HG03175 (cell line): ENCODE data around the gene MYO5B.

Experiments
- ATAC-seq: cut with Tn5 transposase; IDR thresholded peaks from one replicate; pipeline ENCODE4 v1.9.1; 2021; ENCODE audit warnings: mild to moderate bottlenecking, moderate library complexity; ENCODE audit not compliant: unreplicated experiment

The MYO5B gene

DNA sequence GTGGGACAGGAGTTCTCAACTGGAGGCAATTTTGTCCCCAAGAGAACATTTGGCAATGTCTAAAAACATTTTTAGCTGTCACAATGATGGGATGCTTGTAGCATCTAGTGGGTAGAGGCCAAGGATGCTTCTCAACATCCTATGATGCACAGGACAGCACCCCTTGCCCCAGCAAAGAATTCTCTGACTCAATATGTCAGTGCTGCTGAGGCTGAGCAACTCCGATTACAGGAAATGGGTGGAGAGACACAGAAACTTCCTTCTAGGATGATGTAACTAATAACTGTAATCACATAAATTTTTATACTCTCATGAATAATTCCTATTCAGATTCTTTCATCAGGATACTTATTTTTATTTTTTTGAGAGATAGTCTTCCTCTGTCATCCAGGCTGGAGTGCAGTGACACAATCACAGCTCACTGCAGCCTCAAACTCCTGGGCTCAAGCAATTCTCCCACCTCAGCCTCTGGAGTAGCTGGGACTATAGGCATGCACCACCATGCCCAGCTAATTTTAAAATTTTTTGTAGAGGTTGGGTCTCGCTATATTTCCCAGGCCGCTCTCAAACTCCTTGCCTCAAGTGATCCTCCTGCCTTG lies 261.3 kb downstream of the MYO5B start:
- no peak for ATAC-seq

DNA sequence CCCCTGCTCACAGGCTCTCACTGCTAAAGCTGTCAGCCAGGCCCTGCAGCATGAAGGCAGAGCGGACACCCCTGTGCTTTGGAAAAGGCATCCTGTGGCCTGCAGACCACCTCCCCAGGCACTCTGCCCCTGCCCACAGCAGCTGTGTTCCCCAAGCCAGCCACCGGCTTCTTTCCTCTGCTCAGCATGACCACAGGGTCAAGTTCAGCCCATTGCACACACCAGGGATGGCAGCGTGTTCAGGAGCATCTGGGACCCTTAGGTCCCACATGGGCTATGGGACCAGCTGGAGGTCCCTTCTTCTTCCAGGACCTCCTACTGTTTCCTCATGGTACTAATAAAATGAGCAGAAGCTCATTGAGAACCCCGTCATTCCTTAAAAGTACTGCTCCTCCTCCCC lies 263.2 kb downstream of the MYO5B start:
- no peak for ATAC-seq

DNA sequence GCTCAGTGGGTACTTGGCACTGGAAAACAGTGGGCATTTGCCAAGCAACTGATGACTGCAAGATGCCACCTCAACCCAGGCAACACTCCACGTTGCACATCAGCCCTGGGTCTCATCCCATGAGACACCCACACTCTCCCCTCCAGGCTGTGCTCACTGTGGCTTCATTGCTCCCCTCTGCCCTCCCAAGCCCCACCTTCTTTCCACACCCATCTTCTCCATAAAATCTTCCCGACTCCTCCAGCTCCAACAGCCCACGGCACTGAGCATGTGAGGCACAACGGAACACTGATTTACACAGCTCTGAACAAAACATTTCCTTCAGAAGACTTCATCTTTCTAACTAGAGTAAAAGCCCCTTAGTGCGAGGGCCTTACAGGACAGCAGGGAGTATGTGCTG lies 263.8 kb downstream of the MYO5B start:
- ATAC-seq = no peak

DNA sequence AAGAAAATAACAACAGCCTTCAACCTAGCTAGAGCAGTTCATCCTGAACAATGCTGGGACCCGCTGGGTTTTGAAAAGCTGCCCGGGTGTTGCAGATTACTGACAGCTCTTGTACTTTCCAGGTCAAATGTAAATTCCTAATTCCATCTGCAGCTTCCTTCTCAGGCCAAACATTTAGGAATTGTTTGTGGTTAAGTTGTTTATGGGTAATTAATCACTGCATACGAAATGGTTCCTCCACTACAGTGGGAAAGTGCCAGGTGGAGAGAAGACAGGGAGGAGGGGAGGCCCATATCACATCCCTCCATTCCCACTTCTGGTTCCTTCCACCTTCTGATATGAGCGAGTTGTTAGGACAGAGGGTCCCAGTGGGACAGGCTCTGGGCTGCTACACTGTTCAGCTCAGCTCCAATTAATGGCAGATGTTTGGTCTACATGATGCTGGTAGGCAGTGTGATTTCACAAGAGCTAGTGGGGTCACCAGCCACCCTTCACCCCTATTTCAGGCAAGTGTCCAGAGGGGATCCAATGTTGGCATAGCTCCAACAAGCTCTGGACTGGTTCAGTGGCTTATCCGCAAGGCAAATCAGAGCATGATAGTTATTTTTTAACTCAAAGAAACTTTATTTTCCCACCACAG lies 268.7 kb downstream of the MYO5B start:
- no peak for ATAC-seq

DNA sequence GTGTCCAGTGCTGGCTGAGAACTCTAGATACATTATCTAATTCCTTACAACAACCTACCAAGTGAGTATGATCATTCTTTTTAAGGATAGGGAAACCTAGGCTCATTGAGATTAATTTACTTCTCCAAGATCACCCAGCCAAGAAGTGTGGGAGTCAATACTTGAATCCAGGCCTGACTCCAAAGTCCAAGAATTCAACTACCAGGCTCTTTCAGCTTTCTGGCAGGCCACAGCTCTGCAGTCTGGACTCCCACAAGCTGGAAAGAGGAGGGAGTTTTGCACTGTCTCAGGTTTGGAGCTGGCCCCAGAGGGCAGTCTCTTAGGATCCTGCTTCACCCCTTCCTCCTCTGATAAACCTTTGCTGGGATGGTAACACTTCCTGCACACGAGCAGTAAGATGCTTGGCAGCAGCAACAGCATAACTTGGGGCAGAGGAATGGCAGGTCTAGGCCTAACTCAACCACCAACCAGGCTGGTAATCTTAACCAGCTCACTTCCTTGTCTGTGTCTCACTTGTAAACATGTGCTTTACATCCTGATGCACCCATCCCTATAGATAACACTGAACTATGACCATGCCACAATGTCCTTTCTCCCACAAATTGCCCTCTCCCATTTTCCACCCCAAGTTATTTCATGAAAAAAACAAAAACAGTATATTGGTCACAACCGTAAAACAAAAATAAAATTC lies 270.5 kb downstream of the MYO5B start:
- no peak for ATAC-seq

DNA sequence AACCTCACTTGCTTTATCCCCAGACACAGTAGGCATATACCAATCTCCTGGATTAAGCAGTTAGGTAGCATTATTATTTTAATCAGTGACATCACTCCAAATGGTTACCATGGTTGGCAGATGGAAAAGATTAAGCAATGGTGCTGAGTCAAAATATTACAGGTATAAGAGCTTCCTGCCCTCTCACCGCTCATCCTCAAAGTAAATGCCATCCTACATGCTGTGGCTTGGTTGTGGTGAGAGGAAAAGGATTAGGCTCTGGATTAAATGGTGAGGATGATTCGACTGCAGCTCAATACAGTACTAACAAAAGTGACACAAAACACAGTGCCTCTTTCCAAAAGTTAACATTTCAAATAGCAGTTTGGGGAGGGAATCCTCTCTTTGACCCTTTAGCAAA lies 272.7 kb downstream of the MYO5B start:
- ATAC-seq = no peak

DNA sequence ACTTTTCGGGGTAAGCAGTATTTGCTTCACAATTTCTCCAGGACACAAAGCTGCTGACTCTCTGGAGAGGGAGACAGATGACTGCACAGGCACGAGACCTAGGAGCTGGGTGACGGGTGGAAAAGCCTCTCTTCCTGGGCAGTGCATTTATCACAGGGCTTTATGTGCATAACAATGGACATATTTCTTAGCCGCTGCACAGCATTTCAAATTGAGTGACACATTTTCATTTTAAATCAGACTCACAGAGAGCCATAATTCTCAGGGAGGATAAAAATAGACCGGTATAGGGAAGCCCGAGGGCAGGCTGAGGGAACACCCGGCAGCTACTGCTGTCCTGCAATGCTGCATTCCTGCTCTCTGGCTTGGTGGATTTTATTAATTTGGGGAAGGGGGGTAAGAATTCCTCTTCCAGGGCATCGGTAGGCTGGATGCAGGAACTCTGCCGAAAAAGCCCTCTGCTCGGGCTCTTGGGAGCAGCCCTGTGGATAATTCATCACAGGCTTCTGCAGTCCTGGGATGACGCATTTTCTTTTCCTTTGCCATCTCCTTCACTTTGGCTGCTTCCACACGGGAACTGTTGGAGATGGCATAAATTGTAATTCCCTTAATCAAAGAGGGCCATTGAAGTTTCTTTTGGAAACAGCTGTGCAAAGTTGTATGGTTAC lies 273.5 kb downstream of the MYO5B start:
- ATAC-seq = no peak

DNA sequence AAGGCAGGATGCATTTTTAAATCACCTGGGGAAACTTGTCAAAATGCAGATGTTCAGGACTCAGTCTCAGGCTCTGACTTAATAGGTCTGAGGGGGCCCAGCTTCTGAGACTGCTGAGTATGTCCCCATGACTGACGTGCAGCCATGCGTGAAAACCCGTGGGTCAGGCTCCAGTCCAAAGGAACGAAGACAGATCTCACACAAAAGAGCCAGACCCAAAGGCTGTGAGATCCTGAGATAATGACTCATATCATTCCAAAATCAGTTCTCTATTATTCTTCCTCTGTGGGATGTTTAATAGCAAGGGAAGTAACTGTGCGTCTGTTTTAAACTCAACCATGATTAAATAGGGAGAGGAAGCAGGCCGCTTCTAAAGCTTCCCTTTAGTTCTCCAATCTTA lies 274.2 kb downstream of the MYO5B start:
- ATAC-seq = no peak

DNA sequence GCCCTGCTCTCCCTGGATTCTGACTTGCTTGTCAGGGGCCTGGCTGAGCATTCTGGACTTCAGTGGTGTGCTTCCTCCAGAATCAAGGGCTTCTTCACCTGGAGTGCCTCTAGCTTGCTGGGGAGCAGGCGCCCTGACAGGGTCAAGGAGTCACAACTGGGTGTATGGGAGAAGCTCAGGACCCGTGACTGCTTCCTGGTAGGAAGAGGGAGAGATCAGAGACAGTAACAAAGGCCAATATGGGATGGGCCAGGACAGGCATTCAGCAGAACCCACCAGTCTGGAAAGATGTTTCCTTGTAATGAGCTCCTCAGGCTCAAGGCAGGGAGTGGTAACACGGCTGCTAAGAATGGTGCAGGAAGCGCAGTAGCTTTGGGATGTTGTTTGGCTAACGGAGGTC lies 277.2 kb downstream of the MYO5B start:
- ATAC-seq = no peak

DNA sequence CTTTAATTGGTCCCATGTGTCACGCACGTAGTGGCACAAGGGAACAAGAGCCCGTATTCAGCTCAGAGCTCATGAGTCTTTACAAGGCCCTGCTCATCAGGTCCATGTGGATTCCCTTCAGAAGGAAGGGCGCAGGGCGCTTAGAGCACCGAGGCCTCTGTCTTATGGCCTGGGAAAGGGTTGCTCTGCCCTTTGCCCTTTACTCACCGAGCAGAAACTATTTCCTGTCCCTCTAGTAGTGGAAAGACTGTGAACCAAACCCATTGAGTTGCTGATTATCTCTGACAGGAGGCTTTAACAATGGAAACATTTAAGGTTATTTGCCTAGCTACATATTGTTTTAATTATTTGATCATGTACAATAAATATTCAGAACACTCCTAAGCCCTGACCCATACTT lies 279.6 kb downstream of the MYO5B start:
- no peak for ATAC-seq

DNA sequence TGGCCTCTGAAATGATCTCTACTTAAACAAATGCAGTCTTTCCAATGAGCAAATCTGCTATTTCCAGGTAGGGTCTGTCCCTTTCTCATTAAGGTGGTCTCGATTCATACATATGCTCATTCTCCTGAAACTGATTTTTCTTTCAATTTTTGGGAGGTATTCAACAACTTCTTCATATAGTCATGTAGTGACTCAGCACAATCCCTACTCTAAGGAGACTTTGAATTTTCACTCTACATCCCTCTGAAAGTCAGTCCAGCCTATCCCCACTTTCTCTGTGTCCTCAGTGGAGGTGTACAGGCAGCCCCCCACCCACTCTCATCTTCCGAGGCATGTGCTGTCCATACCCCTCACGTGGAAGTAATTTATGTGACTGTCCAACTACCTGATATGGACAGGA lies 281.7 kb downstream of the MYO5B start:
- ATAC-seq = no peak

DNA sequence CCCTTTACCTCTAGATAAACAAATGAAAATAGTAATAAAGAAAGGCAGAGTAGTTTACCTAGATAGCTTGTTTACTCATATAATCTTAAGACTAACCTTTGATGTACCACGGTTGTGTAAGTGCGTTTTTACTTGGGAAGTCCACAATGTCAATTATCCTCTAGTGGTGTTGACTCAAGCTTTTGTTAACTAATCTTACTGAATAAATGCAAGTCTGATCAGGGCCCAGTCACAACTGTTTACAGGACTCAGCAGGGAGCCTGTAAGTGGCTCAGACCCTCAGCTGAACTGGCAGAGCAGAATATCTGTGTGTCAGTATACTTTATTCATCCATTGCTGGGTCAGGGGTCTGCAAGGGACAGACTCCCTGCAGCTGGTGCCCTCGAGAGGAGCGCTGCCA lies 283.5 kb downstream of the MYO5B start:
- ATAC-seq = no peak

DNA sequence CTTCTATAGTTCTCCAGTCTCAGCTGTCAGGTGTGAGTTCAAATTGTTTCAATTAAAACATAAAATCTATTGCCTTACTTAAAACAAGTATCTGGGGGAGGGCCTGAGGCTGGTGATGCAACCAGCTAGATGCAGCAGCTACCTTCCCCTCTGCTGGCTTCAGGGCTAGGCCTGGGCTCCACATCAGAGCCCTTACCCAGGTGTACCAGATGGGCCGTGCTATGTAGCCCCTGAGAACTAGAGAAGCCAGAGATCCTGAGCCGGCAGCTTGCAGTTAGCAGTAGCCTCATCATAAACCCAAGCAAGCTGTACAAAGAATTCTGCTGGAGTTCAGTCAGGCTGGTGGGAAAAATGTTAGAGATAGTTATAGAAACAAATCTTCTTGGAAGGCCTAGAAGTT lies 284.0 kb downstream of the MYO5B start:
- no peak for ATAC-seq

DNA sequence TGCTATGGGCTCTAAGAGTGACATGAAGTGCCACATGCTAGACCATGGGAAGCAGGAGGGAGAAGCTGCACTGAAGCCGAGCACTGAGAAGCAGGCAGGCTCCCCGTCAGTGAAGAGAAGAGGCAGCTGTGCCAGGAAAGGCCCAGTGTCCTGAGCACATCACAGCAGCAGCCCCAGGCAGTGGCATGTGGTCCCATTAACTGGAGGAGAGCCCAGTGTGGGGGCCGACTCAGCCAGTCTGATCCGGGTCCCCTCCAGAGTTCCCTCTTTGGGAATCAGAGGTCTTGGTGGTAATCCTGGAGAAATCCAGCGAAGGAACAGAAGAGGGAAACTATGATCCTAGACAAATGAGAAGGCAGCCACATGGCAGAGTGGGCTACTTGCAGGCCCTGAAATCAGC lies 284.9 kb downstream of the MYO5B start:
- no peak for ATAC-seq

DNA sequence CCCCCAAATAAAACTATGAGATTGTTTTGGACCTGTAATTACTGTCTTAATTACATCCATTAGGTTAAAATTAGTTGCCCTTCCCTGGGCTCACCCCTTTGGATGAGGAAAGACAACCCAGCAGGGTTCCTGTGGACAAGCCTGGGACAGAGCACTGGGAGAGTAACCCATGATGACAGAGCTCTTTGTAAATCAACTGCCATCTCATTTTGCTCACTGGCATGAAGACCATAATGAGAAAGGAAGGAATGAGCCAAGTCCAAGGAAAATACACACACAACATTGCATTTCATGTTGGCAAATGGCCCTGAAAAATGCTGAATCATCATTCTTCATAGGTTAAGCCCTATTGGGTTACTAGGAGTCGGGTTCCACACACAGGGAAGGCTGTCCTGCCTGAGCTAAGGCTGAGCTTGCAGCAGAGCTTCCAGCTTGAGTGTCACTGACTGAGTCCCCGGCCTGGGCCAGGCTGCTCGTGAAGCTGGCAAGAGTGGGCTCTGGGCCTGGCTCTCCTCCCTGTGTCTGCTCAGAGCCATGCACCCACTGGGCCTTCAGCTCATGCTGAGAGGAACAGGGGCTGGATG lies 287.5 kb downstream of the MYO5B start:
- no peak for ATAC-seq

DNA sequence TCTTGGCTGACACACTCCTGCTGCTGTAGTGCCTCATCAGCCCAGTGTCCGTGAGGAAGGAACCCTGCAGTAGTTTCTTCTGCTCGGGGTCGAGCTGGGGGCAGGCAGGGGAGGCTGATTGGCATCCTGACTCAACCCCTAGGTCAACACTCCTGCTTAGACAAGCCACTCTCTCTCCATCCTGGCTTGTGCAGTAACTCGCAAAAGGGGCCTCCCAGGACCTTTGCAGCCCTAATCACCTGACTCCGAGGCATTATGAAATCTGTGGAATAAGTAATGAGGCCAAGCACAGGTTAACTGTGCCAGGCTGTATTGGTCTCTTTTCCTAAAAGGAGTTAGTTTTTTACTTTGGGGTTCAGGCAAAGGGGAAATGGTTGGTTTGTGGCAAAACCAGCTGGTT lies 289.2 kb downstream of the MYO5B start:
- no peak for ATAC-seq

DNA sequence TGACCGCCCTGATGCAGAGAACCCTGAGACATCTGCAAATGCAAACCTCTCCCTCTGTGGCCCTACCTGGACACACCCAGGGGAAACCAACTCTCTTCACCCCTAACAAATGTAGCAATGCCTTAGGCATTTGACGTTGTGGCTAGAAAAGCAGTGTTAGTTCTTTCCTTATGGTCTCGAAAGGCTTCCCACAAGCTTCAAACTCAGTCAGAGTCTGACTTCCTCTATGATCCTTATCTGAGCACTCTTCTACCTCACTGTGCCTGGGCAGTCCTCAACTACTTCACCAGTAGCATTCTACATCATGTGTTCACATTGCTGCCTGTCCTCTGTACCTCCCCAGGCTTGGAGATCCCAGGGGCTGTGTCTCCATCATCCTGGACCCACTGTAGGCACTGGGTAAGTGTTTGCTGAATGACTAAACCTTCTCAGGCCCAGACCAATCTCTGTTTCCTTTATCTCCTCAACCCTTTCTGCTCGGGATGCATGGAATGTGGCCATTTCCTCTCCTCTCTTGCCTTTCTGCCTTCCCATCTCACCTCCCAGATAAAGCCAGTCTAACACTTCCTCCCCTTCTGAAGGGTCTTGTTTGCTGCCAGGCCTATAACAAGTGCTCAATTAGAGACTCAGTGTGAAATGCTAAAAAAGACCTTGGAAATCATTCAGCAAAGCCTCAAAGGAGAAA lies 289.9 kb downstream of the MYO5B start:
- no peak for ATAC-seq

DNA sequence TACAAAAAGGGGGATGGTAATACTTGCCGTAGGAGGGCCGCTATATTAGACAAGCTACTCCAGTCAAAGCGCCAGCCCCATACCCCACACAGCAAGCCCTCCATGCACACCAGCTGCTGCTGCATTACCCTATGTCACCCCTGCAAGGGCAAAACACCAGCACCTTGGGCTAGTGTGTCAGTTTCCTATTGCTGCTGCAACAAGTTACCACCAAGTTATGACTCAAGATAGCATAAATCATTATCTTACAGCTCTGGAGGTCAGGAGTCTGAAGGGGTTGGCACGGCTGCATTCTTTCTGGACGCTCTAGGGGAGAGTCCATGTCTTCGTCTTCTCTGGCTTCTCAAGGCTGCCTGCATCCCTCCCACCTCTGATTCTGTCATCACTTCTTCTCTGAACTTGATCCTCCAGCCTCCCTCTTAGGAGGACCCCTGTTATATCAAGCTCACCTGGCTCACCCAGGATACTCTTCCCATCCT lies 293.0 kb downstream of the MYO5B start:
- ATAC-seq = no peak

DNA sequence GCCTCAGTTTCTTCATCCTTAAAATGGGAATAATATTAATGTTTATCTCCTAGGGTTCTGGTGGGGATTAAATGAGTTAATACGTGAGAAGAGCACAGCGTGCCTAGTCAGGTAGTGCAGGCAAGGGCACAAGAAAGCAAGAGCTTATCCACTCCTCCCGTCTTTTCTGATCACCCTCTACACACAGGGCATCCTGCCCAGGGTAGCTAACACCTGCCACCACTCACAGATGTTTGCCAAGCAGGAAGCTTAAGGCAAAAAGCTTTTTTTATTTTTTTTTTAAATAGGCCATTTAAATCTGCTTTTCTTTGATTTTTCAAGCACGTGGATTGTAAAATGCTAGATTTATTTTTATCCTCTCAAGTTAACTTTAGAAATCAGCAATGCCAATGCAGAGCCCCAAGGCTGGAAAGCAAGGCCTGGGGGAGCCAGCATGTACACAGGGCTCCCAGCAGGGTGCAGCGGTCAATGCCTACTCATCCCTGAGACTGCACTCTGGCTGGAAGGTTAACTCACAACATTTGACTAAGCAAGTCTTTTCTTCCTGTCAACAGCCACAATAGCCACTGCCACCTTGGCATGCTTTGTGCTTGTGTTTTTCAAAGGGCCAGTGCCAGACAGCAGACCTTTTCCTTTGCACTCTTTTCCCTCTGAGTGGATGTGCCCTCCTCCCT lies 295.2 kb downstream of the MYO5B start:
- ATAC-seq = no peak

DNA sequence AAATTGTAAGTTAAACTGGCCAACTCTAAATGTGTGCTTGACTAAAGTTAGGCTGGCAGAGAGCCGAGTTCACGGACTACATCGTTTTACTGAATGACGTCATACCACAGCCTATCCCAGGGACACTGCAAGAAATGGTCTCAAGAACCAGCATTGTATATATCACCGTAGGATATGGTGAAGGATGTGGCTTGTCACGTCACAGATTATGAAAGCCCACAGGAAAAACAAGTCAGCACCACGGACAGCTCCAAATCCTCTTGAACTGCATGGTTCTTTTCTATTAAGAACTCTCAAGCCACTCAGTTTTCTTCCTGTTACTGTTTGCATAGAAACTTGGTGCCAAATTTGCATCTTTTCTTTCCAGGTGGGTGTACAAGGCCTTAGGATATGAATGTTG lies 296.5 kb downstream of the MYO5B start:
- no peak for ATAC-seq
